Naive thymus-derived CD4-positive, alpha-beta T cell (primary cell): ENCODE results near the gene SPEF2. TPM values are rescaled to one million over a fixed set of nuclear protein-coding genes. Genes with fewer than 3 reads are reported as not detected.

ENCODE experiments used
- ATAC-seq: fragments of 150-1000 bp; cut with Tn5 transposase; 2 replicates; pipeline ENCODE4 v1.10.0; 2021; ENCODE audit warnings: mild to moderate bottlenecking, moderate library complexity
- CTCF ChIA-PET: fragments of 350-600 bp; sonication (Branson Sonifier 250); formaldehyde crosslinking; loops from one replicate; lab custom pipeline; 2021; ENCODE audit warnings: antibody characterized with exemption; lab: Charles Lee
- POLR2A ChIA-PET: fragments of 350-600 bp; sonication (Branson Sonifier 250); formaldehyde crosslinking; loops from one replicate; lab custom pipeline; 2021; ENCODE audit warnings: antibody characterized with exemption, inconsistent platforms; lab: Charles Lee
- DNase-seq, 9 donors: peaks; one replicate each; pipeline versions ENCODE4 v3.0.0 to v3.0.0-alpha.2; 2020 to 2022; ENCODE audit warnings: mixed read lengths in 1 of 9
- H3K27ac ChIP-seq: one replicate; pipeline ENCODE4 v1.7.0; 2013; ENCODE audit warnings: mild to moderate bottlenecking, low read depth, low read length, moderate library complexity
- H3K27me3 ChIP-seq, 2 donors: one replicate each; pipeline ENCODE4 v1.7.0; 2013; ENCODE audit warnings: low read length in 2 of 2, mild to moderate bottlenecking in 2 of 2, moderate library complexity in 2 of 2; ENCODE audit not compliant: control insufficient read depth in 2 of 2, insufficient read depth in 2 of 2
- H3K36me3 ChIP-seq, 3 experiments: 1 replicate in 2 of 3; 2 replicates in 1 of 3; pipeline ENCODE4 v1.7.0; 2013; ENCODE audit warnings: low read length in 3 of 3, mild to moderate bottlenecking in 3 of 3, moderate library complexity in 1 of 3; ENCODE audit not compliant: insufficient read depth in 3 of 3, control insufficient read depth in 2 of 3
- H3K4me1 ChIP-seq, 2 donors: one replicate each; pipeline ENCODE4 v1.7.0; 2013; ENCODE audit warnings: low read length in 2 of 2, mild to moderate bottlenecking in 2 of 2, moderate library complexity in 1 of 2; ENCODE audit not compliant: control insufficient read depth in 2 of 2, insufficient read depth in 2 of 2
- H3K4me3 ChIP-seq: 2 replicates; pipeline ENCODE4 v1.7.0; 2013; ENCODE audit warnings: mild to moderate bottlenecking, low read length
- H3K9me3 ChIP-seq, 3 experiments: 1 replicate in 2 of 3; 2 replicates in 1 of 3; pipeline ENCODE4 v1.7.0; 2013; ENCODE audit warnings: low read length in 3 of 3; ENCODE audit not compliant: control insufficient read depth in 2 of 3
- H3K27ac Mint-ChIP-seq, 9 donors: one replicate each; pipeline ENCODE4 v1.8.0; 2020 to 2022; ENCODE audit warnings: mixed read lengths in 9 of 9, mild to moderate bottlenecking in 8 of 9, moderate library complexity in 5 of 9, inconsistent platforms in 2 of 9
- H3K27me3 Mint-ChIP-seq, 5 donors: one replicate each; pipeline ENCODE4 v1.8.0; 2021 to 2022; ENCODE audit warnings: mixed read lengths in 5 of 5, mild to moderate bottlenecking in 1 of 5
- H3K36me3 Mint-ChIP-seq, 5 donors: one replicate each; pipeline ENCODE4 v1.8.0; 2020 to 2022; ENCODE audit warnings: mixed read lengths in 5 of 5, mild to moderate bottlenecking in 3 of 5, inconsistent platforms in 1 of 5
- H3K4me1 Mint-ChIP-seq, 7 donors: one replicate each; pipeline ENCODE4 v1.8.0; 2020 to 2022; ENCODE audit warnings: mixed read lengths in 7 of 7, mild to moderate bottlenecking in 3 of 7, inconsistent platforms in 1 of 7
- H3K4me3 Mint-ChIP-seq, 10 donors: one replicate each; pipeline ENCODE4 v1.8.0; 2020 to 2022; ENCODE audit warnings: mild to moderate bottlenecking in 10 of 10, mixed read lengths in 10 of 10, moderate library complexity in 6 of 10, inconsistent platforms in 2 of 10
- H3K9me3 Mint-ChIP-seq, 11 donors: one replicate each; pipeline ENCODE4 v1.8.0; 2020 to 2022; ENCODE audit warnings: mixed read lengths in 11 of 11, mild to moderate bottlenecking in 4 of 11, inconsistent platforms in 1 of 11, moderate library complexity in 1 of 11
- intact Hi-C, 2 donors: fragments of 100-400 bp; cut with micrococcal nuclease; formaldehyde crosslinking; loops; one replicate each; pipeline ENCODE4 v1.15.1; 2023
- polyA plus RNA-seq, 2 donors: library from polyadenylated mRNA; unstranded; fragments of 300-500 nt; fragmentation: Illumina TruSeq; gene quantifications; one replicate each; pipeline ENCODE4 v1.2.3, GENCODE V29; 2021
- total RNA-seq, 6 experiments: library from RNA in 5 of 6; stranded (reverse) in 5 of 6; gene quantifications; 1 replicate in 5 of 6; 2 replicates in 1 of 6; pipeline ENCODE4 v1.2.3 and lab custom pipeline; 2021 to 2026

The SPEF2 gene
- total and polyA plus RNA-seq, 7 experiments from 2014 or later, result 5.5 to 13.5 (median 7.7) TPM

GRCh38 chr5:35847961-35848360 lies 230.3 kb downstream of the SPEF2 start:
- ChIA-PET CTCF (no interaction called here), POLR2A (interaction anchor here (16.8 to 18.2 kb wide), 2 partner anchors 23 to 58 kb away, joined by 979 to 1069 read pairs; no protein-coding TSS in a partner anchor)
- ATAC-seq (no peak), DNase-seq (no peak)
- no peaks in the 10 kb centered on the region for H3K27me3 Mint-ChIP-seq
- Histone ChIP-seq H3K27me3 (no peaks in the 10 kb centered on the region), H3K27ac (no peak overlapping the region), H3K9me3 (peaks cover 8 to 13% (median 8%) of the 10 kb centered on the region in 3 experiments), H3K4me3 (no peak overlapping the region), H3K36me3 (no peaks in the 10 kb centered on the region), H3K4me1 (peaks cover 26 to 34% of the 10 kb centered on the region in 2 donors)
- H3K27ac Mint-ChIP-seq, result peak overlapping the region in 3 of 9 donors; percentile 68 to 87 (median 69)
- H3K9me3 Mint-ChIP-seq, result peaks cover 3 to 48% (median 23%) of the 10 kb centered on the region in 11 donors
- H3K36me3 Mint-ChIP-seq, result peaks cover 16 to 46% (median 29%) of the 10 kb centered on the region in 5 donors
- H3K4me3 Mint-ChIP-seq, result peak overlapping the region in 2 of 10 donors; percentile 31 to 39
- intact Hi-C loops, result no loop called here
- H3K4me1 Mint-ChIP-seq, result peaks cover 12 to 64% (median 35%) of the 10 kb centered on the region in 7 donors

- peak overlapping the region; percentile 15 to 100 (median 99) for H3K27ac Mint-ChIP-seq
- H3K9me3 ChIP-seq, result peaks cover 8 to 13% (median 8%) of the 10 kb centered on the region in 3 experiments
- no peaks in the 10 kb centered on the region for H3K36me3 ChIP-seq
- H3K4me3 ChIP-seq, result no peak overlapping the region
- CTCF ChIA-PET, result interaction anchor here (1.0 to 11.1 kb wide), 3 partner anchors 27 to 192 kb away, joined by 3 to 128 read pairs (median 6); no protein-coding TSS in a partner anchor
- H3K27ac ChIP-seq, result peak overlapping the region; percentile 2
- ATAC-seq, result no peak
- no peaks in the 10 kb centered on the region for H3K27me3 Mint-ChIP-seq
- POLR2A ChIA-PET, result interaction anchor here (1.9 to 18.2 kb wide), 6 partner anchors 9 to 60 kb away, joined by 5 to 1069 read pairs (median 198); no protein-coding TSS in a partner anchor
- peaks cover 8 to 36% (median 18%) of the 10 kb centered on the region in 5 donors for H3K36me3 Mint-ChIP-seq
- intact Hi-C loops, result loop anchor here (1.0 to 10.0 kb wide), 3 partner anchors 10 to 1027 kb away; partner anchors contain the start of gene NIPBL (in 2 of the 2)
- peak overlapping the region in 5 of 10 donors; percentile 17 to 93 (median 64) for H3K4me3 Mint-ChIP-seq
- DNase-seq, result no peak
- peaks cover 24 to 76% (median 54%) of the 10 kb centered on the region in 7 donors for H3K4me1 Mint-ChIP-seq
- peaks cover 36 to 47% of the 10 kb centered on the region in 2 donors for H3K4me1 ChIP-seq
- H3K9me3 Mint-ChIP-seq, result peaks cover 0 to 30% (median 17%) of the 10 kb centered on the region in 11 donors
- H3K27me3 ChIP-seq, result no peaks in the 10 kb centered on the region
Observed at GRCh38 chr5:35849860-35850259, 232.2 kb downstream of the SPEF2 start.

- no peaks in the 10 kb centered on the region for H3K27me3 ChIP-seq
- H3K4me1 Mint-ChIP-seq, result peaks cover 27 to 89% (median 67%) of the 10 kb centered on the region in 7 donors
- no peaks in the 10 kb centered on the region for H3K36me3 ChIP-seq
- H3K9me3 Mint-ChIP-seq, result peaks cover 0 to 21% (median 9%) of the 10 kb centered on the region in 11 donors
- DNase-seq, result no peak
- ChIA-PET POLR2A (interaction anchor here (1.1 to 18.2 kb wide), 8 partner anchors 10 to 181 kb away, joined by 3 to 1069 read pairs (median 36); no protein-coding TSS in a partner anchor), CTCF (interaction anchor here (0.9 to 11.1 kb wide), 8 partner anchors 8 to 200 kb away, joined by 3 to 128 read pairs (median 4); no protein-coding TSS in a partner anchor)
- ATAC-seq, result no peak
- no peak overlapping the region for H3K27ac ChIP-seq
- H3K9me3 ChIP-seq, result peaks cover 0 to 8% (median under 1%) of the 10 kb centered on the region in 3 experiments
- no peak overlapping the region for H3K4me3 ChIP-seq
- H3K27ac Mint-ChIP-seq, result peak overlapping the region; percentile 97 to 100 (median 99)
- peaks cover 49 to 56% of the 10 kb centered on the region in 2 donors for H3K4me1 ChIP-seq
- peak overlapping the region; percentile 15 to 97 (median 43) for H3K4me3 Mint-ChIP-seq
- no peaks in the 10 kb centered on the region for H3K27me3 Mint-ChIP-seq
- intact Hi-C loops, result loop anchor here (1.0 to 10.0 kb wide), 3 partner anchors 11 to 1026 kb away; partner anchors contain the start of gene NIPBL (in 2 of the 2)
- peaks cover 5 to 27% (median 13%) of the 10 kb centered on the region in 5 donors for H3K36me3 Mint-ChIP-seq
Observed at GRCh38 chr5:35850967-35851680, 233.5 kb downstream of the SPEF2 start.

- ChIA-PET CTCF (interaction anchor here (0.9 to 11.1 kb wide), 11 partner anchors 9 to 201 kb away, joined by 3 to 128 read pairs (median 3); no protein-coding TSS in a partner anchor), POLR2A (interaction anchor here (0.6 to 18.2 kb wide), 10 partner anchors 12 to 182 kb away, joined by 3 to 1069 read pairs (median 20); no protein-coding TSS in a partner anchor)
- H3K4me1 Mint-ChIP-seq, result peaks cover 31 to 89% (median 72%) of the 10 kb centered on the region in 7 donors
- H3K27ac Mint-ChIP-seq, result peak overlapping the region; percentile 97 to 100 (median 99)
- peaks cover 0 to 10% (median 2%) of the 10 kb centered on the region in 11 donors for H3K9me3 Mint-ChIP-seq
- H3K4me3 ChIP-seq, result peak overlapping the region; percentile 55
- no peaks in the 10 kb centered on the region for H3K36me3 ChIP-seq
- intact Hi-C loops, result loop anchor here (1.0 to 10.0 kb wide), 3 partner anchors 26 to 1025 kb away; partner anchors contain the start of gene NIPBL (in 2 of the 2)
- peaks cover 3 to 25% (median 10%) of the 10 kb centered on the region in 5 donors for H3K36me3 Mint-ChIP-seq
- H3K9me3 ChIP-seq, result peaks cover 0 to 6% (median 0%) of the 10 kb centered on the region in 3 experiments
- H3K27me3 ChIP-seq, result no peaks in the 10 kb centered on the region
- ATAC-seq (no peak), DNase-seq (peak in 6 of 9 donors; percentile 42 to 74 (median 56))
- H3K27me3 Mint-ChIP-seq, result no peaks in the 10 kb centered on the region
- peak overlapping the region; percentile 98 for H3K27ac ChIP-seq
- H3K4me1 ChIP-seq, result peaks cover 52 to 56% of the 10 kb centered on the region in 2 donors
- H3K4me3 Mint-ChIP-seq, result peak overlapping the region; percentile 85 to 100 (median 92)
Observed at GRCh38 chr5:35852084-35852734, 234.5 kb downstream of the SPEF2 start.

GRCh38 chr5:35852773-35853172 lies 235.1 kb downstream of the SPEF2 start:
- intact Hi-C loops, result loop anchor here (1.0 to 10.0 kb wide), 3 partner anchors 26 to 1025 kb away; partner anchors contain the start of gene NIPBL (in 2 of the 2)
- peaks cover 7 to 24% (median 10%) of the 10 kb centered on the region in 5 donors for H3K36me3 Mint-ChIP-seq
- peaks cover 0 to 4% (median 0%) of the 10 kb centered on the region in 3 experiments for H3K36me3 ChIP-seq
- no peak for ATAC-seq
- H3K4me3 Mint-ChIP-seq, result peak overlapping the region; percentile 85 to 100 (median 92)
- ChIA-PET POLR2A (interaction anchor here (0.6 to 18.2 kb wide), 9 partner anchors 12 to 73 kb away, joined by 3 to 1069 read pairs (median 38); no protein-coding TSS in a partner anchor), CTCF (interaction anchor here (0.9 to 11.1 kb wide), 6 partner anchors 20 to 180 kb away, joined by 3 to 128 read pairs (median 3); no protein-coding TSS in a partner anchor)
- H3K27me3 Mint-ChIP-seq, result no peaks in the 10 kb centered on the region
- H3K27ac Mint-ChIP-seq, result peak overlapping the region; percentile 97 to 100 (median 99)
- DNase-seq, result no peak
- H3K4me3 ChIP-seq, result peak overlapping the region; percentile 55
- H3K9me3 Mint-ChIP-seq, result peaks cover 0 to 4% (median 0%) of the 10 kb centered on the region in 11 donors
- H3K27ac ChIP-seq, result peak overlapping the region; percentile 98
- H3K4me1 ChIP-seq, result peaks cover 52 to 56% of the 10 kb centered on the region in 2 donors
- H3K9me3 ChIP-seq, result peaks cover 0 to under 1% (median 0%) of the 10 kb centered on the region in 3 experiments
- H3K27me3 ChIP-seq, result no peaks in the 10 kb centered on the region
- H3K4me1 Mint-ChIP-seq, result peaks cover 30 to 86% (median 72%) of the 10 kb centered on the region in 7 donors
